ENCODE data around the gene AHCYL2.
A peak's percentile ranks its signal among the peaks of the same experiment; 100 is the strongest.

GRCh38 chr7:129367700-129368388, 143.0 kb downstream of the AHCYL2 start:
- no peak for TF ChIP-seq JUN (IDR thresholded peaks at IDR 0.05; ENCODE audit: borderline replicate concordance, insufficient read depth, insufficient read length, low read depth)
- peak; percentile 85 to 89 for TF ChIP-seq CTCF (IDR thresholded peaks at IDR 0.05; ENCODE audit: extremely low read depth in 1 of 2, insufficient read depth in 1 of 2, low read depth in 1 of 2, low read length in 2 of 2)
- TF ChIP-seq POLR2A (IDR thresholded peaks at IDR 0.05; ENCODE audit: low read depth, low read length), result no peak
- TF ChIP-seq GATA2 (IDR thresholded peaks at IDR 0.05; ENCODE audit: insufficient read depth, insufficient read length, low read depth, low read length), result no peak
- TF ChIP-seq POLR2AphosphoS5 (IDR thresholded peaks at IDR 0.05; ENCODE audit: insufficient read depth, low read depth, low read length), result no peak
- no peak for TF ChIP-seq EZH2 (IDR thresholded peaks at IDR 0.05; ENCODE audit: borderline replicate concordance, low read depth, low read length, severe bottlenecking)
- no peak for TF ChIP-seq MAX (IDR thresholded peaks at IDR 0.05; ENCODE audit: insufficient read depth, insufficient read length)
- TF ChIP-seq FOS (IDR thresholded peaks at IDR 0.05; ENCODE audit: borderline replicate concordance, insufficient read depth, low read length), result no peak
- TF ChIP-seq MYC (IDR thresholded peaks at IDR 0.05; ENCODE audit: low read depth, low read length), result no peak
